GM18867 (cell line): ENCODE results near the gene PACS1.

Source experiments
- ATAC-seq: cut with Tn5 transposase; IDR thresholded peaks from one replicate; pipeline ENCODE4 v1.9.1; 2021; ENCODE audit warnings: mild to moderate bottlenecking, moderate library complexity; ENCODE audit not compliant: unreplicated experiment

Gene PACS1

DNA sequence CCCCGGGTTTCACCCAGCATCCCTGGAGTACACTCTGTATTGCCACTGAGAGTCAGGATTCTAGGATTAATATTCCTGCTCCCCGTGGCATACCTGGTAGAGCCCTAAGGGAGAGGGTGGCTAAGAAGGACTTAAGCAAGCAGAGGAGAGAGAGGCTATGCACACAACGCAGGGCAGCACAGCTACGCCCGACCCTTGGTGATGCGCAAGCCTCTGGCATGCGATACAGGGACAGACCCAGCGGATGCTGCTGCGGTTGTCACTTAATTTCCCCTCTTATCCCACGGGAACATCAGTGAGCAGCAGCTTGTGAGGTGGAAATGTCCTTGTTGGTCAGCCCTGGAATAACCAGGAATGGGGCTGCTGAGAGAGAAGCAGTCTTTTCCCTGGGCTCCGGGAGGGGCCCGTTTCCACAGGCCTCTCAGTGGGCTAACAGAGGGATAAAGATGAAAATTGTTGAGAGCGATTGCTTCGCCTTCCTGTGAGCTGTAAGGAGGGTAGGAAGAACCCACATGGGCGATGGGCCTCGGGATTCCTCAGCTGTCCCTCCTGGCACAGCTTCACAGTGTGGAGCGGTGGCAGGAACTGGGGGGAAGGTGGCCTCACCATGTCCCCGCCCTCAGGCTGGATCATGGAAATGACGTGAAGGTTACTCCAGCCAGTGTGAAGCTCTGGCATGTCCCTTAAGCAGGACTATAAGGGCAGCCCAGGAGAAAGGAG is 149.9 kb downstream of the PACS1 start:
- ATAC-seq, result no peak

GRCh38 chr11:66220566-66220935 is 150.5 kb downstream of the PACS1 start:
- no peak for ATAC-seq

DNA sequence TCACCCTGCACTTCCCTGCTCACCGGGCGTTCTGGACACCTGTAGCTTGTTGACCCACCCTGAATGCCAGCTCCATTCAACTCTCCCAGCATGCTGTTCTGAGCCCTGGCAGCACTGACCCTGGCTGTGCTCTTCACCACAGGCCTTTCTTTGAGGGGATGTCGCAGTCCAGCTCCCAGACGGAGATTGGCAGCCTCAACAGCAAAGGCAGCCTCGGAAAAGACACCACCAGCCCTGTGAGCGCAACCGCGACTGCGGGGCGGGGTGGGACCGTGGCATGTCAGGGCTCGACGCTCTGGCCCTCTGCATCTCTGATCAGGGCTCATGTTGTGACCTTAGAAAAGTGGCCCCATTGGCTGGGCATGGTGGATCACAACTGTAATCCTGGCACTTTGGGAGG is 150.9 kb downstream of the PACS1 start:
- no peak for ATAC-seq

DNA sequence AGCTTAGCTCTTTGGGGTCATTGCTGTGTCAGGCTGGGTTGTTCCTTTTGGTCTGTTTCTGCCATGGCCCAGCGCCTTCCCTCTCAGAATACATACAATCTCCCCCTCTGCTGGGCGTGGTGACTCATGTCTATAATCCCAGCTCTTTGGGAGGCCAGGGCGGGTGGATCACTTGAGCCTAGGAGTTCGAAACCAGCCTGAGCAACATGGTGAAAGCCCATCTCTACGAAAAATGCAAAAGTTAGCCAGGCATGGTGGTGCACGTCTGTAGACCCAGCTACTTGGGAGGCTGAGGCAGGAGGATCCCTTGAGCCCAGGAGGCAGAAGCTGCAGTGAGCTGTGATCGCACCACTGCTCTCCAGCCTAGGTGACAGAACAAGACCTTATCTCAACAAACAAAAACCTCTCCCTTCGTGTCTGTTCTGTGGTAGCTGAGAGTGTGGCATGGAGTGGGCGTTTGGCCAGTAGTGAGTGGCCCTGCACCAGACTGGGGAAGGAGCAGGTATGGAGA is 151.7 kb downstream of the PACS1 start:
- peak; percentile 17 for ATAC-seq

DNA sequence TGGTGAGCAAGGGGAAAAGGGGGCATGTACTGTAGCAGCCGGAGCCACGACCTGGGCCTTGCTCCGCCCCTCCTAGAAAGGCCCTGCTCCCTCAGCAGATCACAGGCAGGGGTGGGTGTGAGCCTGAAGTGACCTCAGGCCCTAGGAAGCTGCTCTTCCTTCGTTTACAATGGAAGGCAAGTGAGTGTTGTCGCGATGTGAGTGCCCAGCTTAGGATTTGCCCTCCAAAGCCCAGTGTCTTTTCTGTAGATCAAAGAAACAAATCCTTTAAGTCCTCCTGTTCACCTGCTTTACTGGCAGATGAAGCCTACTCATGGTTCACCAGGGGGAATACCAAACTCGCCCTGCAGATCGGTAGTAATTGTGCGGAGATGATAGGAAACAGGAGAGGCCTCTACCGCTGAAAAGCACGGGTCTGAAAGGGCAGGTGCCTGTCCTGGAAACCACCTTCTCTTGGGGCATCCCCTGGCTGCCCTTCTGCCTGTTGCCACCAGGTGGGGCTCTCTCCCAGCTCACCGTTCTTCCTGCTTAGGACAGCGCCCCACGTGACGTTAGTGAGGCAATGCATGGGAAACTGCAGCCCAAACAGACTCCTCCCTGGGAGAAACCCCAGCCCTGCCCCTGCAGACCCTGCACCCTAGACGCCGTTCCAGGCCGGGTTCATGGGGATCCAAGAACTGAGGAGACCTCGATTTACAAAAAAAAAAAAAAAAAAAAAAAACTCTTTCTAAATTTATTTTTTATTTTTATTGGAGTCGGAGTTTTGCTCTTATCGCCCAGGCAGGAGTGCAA is 152.5 kb downstream of the PACS1 start:
- ATAC-seq, result peak; percentile 80

- no peak for ATAC-seq
These were observed 154.3 kb downstream of the PACS1 start for GRCh38 chr11:66224226-66224855.

DNA sequence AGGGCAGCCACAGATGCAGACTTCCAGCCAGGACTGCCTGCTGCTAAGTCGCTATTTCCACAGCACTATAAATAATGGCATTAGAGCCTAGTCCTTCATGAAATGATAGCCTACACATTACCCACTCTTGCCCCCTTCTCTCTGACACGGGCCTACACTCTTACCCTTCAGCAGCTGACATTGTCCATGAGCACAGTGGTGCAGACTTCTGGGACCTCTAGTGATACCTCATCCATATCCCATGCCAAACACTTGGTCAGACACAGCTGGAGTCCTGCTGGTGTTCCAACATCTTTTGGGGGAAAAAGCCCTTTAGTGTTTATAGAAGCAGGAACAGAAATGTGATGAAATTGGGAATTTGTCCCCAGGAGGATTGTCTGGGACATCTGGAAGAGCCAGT is 155.0 kb downstream of the PACS1 start:
- no peak for ATAC-seq

GRCh38 chr11:66226101-66226500 is 156.0 kb downstream of the PACS1 start:
- no peak for ATAC-seq

DNA sequence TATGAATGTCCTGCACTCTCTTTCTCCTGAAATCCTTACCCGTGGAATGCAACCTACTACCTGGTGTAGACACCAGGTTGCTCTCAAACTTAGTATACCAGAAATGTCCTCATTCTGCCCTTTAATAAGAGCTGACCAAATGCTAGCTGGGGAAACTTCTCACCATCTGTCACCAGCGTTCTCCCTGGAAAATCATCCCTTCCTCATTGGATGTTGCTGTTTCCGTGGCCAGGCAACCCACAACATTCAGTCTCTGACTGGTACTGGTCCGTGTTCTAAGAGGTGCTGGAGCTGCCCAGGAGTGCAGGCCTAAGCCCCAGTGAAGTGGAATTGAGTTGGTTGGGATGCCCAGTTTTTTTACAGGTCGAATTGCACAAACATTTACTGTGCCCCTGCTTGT is 157.6 kb downstream of the PACS1 start:
- ATAC-seq, result no peak

DNA sequence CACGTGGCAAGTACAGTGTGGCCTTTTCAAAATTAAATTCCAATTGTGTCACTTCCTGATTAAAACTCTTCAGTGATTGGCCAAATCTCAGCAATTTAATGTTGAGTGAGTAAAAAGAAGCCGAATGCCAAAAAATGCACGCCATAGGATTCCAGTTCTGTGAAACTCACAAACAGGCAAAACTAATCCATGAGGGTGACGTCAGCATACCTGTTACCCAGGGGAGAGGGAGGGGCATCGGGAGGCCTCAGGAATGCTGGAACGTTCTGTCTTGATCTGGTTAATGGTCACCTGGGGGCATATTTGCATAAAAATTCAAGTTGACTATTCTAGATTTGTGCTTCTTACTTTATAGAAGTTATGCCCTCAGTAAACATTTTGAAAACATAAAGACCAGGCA is 158.4 kb downstream of the PACS1 start:
- no peak for ATAC-seq

- no peak for ATAC-seq
These were observed 160.1 kb downstream of the PACS1 start for GRCh38 chr11:66230156-66230555.

- ATAC-seq, result no peak
These were observed 160.9 kb downstream of the PACS1 start for GRCh38 chr11:66230978-66231377.

DNA sequence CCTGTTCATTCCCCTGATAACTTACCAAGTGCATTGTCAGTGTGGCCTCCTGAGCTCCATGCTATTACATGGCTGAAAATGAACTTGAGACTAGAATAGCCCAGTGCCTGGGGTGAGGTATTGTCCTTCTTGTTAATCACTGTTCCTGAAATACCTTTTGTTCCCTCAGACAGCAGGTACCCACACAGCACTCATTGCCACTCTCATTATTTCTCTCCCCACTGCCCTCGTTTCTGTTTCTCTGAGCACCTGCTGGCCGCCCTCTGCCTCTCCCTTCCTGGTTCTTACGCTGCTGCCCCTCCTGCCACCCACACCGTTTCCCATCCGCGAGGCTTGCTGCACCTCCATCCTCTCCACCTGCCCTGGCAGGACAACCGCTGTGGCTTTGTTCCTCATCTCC is 161.5 kb downstream of the PACS1 start:
- ATAC-seq, result no peak

GRCh38 chr11:66232769-66233168 is 162.7 kb downstream of the PACS1 start:
- ATAC-seq, result no peak

DNA sequence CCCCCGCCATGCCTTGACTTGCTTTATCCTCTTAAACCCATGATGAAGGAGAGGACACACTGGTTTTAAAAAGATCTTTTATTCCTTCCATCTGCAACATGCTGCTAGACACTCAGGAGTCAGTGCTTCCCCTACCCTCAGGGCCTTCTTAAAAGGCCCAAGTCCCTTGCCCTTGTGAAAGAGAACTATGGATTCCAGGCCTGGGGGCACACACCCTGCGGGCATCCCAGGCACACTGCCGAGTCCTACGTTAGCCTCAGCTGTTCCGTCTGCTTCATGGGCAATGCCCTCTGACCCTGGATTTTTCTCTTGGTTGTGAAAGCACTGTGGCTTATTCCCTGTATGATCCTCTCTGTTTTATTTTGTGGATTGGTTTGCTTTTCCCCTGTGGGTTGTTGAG is 163.2 kb downstream of the PACS1 start:
- ATAC-seq, result no peak

GRCh38 chr11:66235141-66235540 is 165.1 kb downstream of the PACS1 start:
- no peak for ATAC-seq

DNA sequence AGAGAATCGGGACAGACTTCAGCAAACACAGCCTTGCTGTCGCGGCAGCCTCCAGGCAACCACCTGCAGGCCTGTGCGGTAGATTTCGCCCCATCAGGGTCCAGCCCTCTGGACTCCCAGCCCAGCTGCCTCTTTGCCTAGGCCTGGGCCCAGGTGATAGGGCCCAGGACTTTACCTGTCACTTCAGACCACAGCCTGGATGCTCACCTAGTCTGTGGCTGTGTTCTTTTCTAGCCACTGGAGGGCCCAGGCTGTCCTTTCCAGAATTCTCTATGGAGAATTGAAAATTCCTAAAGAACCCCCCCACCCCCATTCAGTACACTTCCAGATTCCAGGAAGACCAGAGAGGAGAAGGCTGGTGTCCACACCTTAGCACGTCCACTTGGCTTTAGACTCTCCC is 167.8 kb downstream of the PACS1 start:
- no peak for ATAC-seq

DNA sequence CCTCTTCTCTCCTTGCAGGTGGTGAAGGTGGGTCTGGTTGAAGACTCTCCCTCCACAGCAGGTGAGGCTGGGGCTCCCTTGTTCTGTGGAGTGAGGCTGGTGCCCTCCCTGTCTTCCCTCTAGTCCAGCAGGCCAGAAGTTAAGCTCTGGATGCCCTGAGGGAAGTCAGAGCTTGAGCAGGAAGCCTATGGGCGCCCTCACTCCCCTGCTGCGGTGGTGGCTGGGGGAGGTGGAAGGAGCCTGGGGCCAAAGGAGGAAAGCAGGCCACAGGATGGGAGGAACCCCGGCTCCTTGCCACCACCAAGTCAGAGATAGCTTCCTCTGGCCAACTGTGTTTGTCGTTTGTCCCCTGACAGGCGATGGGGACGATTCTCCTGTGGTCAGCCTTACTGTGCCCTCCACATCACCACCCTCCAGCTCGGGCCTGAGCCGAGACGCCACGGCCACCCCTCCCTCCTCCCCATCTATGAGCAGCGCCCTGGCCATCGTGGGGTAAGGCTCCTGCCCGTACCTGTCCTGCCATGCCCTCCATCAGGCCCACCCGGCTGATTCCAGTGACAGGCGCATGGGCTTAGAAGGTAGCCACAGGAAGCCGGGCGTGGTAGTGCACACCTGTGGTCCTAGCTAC is 168.8 kb downstream of the PACS1 start:
- no peak for ATAC-seq

DNA sequence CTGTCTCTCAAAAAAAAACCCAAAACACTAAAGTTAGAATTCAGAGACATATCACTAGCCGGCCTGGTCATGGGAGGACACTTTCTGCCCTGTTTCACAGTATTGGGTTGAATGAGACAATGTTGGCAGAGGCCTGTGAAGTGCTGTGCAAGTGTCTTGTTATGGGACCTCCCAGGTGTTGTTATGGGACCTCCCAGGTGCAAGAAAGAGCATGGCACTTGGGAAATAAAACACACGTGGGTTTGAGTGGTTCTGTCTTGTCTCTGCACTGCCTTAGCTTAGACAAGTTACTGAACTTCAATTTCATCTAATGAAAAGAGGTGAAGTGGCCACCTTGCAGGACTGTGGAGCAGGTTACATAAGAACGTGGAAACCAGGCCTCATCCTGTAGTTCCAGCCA is 169.4 kb downstream of the PACS1 start:
- no peak for ATAC-seq

DNA sequence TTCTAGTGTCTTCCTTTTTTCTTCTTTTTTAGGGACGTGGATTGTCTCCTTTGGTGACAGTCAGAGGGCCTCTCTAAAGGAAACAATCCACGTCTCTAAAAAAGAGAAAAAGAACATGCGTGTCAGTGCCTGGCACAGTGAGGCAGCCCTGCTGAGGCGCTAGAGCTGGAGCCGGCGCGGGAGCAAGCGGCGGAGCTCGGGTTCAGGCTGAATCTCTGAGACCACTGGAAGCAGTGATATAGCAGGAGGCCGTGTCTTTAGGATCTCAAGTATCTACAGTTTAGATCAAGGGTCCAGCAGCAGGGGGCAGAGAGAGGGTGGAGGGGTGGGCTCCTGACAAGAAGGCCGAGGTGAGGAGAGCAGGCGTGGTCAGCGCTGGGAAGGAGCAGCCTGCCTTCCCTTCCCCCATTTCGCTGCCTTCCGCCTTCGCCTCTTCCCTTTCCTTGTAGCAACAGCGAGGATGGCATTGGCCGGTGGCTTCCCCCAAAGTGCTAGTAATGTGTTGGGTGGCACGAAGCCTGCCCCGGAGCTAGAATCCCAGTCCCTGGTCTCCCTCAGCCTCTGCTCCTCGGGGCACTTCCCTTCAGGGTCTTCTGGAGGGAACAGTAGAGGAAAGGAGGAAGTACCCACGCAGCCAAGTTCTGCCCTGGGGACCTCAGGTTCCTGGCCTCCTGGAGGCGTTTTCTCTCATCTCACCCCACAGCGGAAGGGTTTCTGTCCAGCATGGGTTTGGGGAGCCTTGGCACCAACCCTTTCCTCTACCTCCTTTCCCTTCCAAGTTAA is 170.1 kb downstream of the PACS1 start:
- ATAC-seq, result no peak

GRCh38 chr11:66240781-66241136 is 170.7 kb downstream of the PACS1 start:
- no peak for ATAC-seq
